Spleen (tissue), 7 donors: Measurements from ENCODE around the gene ATXN10.

Experiments
- POLR2A ChIP-seq, 3 donors: fragments of 450-650 bp; IDR thresholded peaks; one replicate each; pipeline ENCODE4 v1.5.1; 2017; ENCODE audit warnings: antibody characterized with exemption in 3 of 3, mild to moderate bottlenecking in 1 of 3
- TF ChIP-seq, protein P1 (sequence below), 11 experiments: fragments of 200-600 bp in 7 of 11; fragments of 450-650 bp in 4 of 11; sonication (generic) in 4 of 11; IDR thresholded peaks in 8 of 11; conservative IDR thresholded peaks in 3 of 11; 1 replicate in 7 of 11; 2 replicates in 4 of 11; pipeline versions ENCODE4 v1.4.0 to v1.8.0; 2016 to 2021; ENCODE audit warnings: antibody characterized with exemption in 11 of 11, inconsistent platforms in 4 of 11, mild to moderate bottlenecking in 1 of 11
- donor health status: DM: no; HTN: no; CAD: no; lungs with moderate emphysema.
- donor health status: DM: no; HTN: no; CAD: no.
- donor health status: DM: no; HTN: no; CAD: no.

DNA sequence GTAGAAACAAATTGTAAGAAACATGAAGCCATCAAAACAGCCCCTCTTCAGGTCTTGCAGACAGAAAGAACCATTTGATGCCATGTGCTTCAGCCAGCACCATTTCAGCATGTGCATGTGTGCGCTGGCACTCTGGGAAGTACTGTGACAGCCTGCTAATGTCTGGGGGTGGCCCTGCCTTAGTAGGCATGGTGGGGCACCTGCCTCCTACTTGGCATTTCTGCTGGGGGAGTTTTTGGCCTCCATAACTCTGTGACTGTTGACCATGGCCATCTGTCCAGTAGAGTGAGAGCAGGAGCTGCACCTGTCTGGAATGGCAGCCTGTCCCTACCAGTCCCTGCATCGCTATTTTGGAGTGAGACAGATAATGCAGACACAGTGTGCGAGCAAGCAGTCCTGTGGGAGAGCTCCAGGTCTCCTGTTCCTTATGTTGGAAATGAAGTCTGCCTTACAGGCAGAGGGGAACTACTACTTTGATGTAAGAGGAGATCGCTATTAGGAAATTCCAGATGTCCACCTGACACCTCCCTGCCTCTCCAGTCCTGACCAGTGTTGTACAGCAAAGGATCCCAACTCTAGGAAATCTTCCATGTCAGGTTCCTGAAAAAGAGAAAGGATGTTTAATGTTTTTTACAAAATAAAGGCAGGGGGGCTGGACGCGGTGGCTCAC lies 102.5 kb downstream of the ATXN10 start:
- TF ChIP-seq, protein P1, sequence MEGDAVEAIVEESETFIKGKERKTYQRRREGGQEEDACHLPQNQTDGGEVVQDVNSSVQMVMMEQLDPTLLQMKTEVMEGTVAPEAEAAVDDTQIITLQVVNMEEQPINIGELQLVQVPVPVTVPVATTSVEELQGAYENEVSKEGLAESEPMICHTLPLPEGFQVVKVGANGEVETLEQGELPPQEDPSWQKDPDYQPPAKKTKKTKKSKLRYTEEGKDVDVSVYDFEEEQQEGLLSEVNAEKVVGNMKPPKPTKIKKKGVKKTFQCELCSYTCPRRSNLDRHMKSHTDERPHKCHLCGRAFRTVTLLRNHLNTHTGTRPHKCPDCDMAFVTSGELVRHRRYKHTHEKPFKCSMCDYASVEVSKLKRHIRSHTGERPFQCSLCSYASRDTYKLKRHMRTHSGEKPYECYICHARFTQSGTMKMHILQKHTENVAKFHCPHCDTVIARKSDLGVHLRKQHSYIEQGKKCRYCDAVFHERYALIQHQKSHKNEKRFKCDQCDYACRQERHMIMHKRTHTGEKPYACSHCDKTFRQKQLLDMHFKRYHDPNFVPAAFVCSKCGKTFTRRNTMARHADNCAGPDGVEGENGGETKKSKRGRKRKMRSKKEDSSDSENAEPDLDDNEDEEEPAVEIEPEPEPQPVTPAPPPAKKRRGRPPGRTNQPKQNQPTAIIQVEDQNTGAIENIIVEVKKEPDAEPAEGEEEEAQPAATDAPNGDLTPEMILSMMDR (IDR thresholded peaks at IDR 0.05 in 8 of 11, conservative IDR thresholded peaks at IDR 0.05 in 3 of 11) = no peak
- TF ChIP-seq POLR2A (IDR thresholded peaks at IDR 0.05) = no peak
